ELR (cell line): ENCODE results near the gene KCNIP4.
"Not testable (repeated sequence)": the region's sequence is repeated elsewhere in the genome, so short reads cannot be mapped to it uniquely, and the experiment has no call there.

Experiments
- DNase-seq: peaks from one replicate; pipeline ENCODE4 v3.0.0-alpha.2; 2015; ENCODE audit warnings: low read depth

KCNIP4 gene

DNA sequence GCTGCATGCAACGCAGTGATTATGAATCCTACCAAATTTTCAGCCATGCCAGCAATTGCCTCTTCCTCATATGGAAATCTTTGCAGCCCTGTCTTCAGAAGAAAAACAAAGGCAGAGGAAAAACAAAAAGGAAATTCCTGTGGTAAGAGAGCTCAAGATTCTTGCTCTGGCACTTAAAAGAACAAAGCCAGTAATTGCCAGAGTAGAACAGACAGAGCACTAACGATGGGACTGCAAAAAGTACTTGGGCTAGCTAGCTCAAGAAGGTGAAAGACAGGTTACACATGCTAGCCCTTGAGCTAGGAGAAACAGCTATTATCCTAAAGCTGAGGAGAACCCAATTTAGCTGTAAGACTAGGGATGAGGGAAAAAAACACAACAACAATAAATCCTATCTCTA, 582.3 kb downstream of the KCNIP4 start:
- no peak for DNase-seq

DNA sequence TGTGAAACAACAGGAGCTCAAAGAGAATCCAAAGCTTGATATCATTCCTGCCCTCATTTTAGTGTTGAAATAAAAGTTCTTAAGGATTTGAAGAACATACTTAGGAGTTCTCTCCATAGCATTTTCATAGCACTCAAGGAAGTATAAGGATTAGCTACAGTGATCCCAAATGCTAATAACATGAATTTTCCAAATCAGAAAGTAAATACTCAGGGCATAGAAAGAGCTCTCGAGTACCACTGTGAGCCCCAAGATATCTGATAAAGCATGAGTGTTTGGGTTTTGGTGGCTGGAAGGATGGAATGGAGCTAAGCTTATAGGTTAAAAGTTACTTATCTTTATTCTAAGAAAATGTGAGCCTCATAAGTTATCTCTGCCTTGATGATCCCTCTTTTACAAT, 584.9 kb downstream of the KCNIP4 start:
- no peak for DNase-seq

GRCh38 chr4:21352354-21352753, 596.2 kb downstream of the KCNIP4 start:
- DNase-seq, result not testable (repeated sequence)

GRCh38 chr4:21347142-21347541, 601.4 kb downstream of the KCNIP4 start:
- no peak for DNase-seq

DNA sequence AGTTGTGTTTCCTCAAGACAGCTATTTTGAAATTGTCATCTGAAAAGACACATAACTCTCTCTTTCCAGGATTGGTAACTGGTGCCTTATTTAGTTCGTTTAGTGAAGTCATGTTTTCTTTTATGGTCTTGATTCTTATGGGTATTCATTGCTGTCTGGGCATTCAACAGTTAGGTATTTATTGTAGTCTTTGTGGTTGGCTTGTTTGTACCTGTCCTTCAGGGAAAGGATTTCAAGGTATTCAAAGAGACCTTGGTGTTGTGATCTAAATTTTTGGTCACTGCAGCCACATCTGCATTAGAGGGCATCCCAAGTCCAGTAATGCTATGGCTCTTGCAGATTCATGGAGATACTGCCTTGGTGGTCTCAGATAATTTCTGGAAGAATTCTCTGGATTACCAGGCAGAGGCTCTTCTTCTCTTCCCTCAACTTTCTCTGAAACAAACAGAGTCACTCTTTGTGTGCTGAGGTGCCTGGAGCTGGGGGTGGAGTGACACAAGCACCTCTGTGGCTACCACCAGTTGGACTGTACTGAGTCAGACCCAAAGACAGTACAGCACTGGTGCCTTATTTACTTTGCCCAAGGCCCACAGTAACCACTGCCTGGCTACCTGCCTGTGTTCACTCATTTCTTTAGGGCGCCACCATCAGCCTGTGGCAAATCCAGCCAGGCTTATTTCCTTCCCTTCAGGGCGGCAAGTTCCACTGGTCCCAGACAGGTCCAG, 620.4 kb downstream of the KCNIP4 start:
- no peak for DNase-seq

DNA sequence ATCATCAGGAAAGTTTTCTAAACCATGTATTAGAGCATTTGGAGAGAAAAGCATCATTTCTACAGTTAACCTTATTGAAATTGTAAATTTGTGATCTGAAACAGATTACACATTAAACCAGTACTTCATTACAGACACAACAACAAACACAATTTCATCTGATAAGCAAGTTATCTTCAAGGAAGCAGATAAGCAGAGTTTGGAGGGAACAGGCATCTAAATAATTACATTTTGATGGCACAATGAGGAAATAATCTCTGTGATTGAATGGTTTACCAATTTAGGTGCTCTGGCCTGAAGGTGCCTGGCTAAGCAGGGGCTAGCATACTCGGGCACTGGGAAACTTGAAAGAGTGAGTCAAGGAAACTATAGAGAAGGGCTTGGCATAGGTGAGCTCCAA, 628.5 kb downstream of the KCNIP4 start:
- DNase-seq, result no peak

- no peak for DNase-seq
Observed at GRCh38 chr4:21307709-21308108, 640.9 kb downstream of the KCNIP4 start.

GRCh38 chr4:21304540-21304887, 644.1 kb downstream of the KCNIP4 start:
- DNase-seq, result no peak

GRCh38 chr4:21290562-21290961, 658.0 kb downstream of the KCNIP4 start:
- DNase-seq, result no peak

DNA sequence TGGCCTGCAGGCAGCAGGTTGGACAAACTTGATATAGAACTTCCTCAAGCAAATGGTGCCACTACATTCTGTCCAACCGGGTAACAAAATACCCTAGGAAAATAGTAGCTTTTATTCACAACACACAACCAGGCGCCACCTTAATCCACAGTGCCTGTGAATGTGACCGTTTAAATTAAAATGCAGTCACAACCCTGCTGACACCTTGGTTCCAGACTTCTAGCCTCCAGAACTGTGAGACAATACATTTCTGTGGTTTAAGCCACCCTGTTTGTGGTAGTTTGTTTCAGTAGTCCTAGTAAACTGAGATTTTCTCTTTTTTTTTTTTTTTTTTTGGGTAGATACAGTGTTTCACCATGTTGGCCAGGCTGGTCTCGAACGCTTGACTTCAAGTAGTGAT, 672.5 kb downstream of the KCNIP4 start:
- DNase-seq, result no peak

GRCh38 chr4:21271439-21272052, 677.0 kb downstream of the KCNIP4 start:
- no peak for DNase-seq

DNA sequence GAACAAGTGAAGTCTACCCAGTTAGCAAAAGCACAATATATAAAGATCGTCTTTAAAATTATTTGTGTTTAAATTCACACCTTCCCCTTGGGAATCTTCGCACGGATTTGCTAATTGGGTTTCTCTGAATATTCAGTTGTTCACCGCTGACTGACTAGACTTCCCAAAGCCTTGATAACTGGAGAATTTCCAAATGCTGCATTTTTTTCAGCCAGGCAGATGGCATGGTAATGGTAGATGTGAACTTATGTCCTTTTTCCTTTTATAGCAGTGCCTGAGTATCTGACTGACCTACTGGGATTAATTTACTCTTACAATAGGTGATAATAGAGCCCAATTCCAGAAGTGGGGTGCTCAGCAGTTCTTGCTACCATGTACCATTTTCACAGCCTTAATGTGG, 700.2 kb downstream of the KCNIP4 start:
- DNase-seq, result no peak

GRCh38 chr4:21242163-21242562, 706.4 kb downstream of the KCNIP4 start:
- DNase-seq, result no peak

DNA sequence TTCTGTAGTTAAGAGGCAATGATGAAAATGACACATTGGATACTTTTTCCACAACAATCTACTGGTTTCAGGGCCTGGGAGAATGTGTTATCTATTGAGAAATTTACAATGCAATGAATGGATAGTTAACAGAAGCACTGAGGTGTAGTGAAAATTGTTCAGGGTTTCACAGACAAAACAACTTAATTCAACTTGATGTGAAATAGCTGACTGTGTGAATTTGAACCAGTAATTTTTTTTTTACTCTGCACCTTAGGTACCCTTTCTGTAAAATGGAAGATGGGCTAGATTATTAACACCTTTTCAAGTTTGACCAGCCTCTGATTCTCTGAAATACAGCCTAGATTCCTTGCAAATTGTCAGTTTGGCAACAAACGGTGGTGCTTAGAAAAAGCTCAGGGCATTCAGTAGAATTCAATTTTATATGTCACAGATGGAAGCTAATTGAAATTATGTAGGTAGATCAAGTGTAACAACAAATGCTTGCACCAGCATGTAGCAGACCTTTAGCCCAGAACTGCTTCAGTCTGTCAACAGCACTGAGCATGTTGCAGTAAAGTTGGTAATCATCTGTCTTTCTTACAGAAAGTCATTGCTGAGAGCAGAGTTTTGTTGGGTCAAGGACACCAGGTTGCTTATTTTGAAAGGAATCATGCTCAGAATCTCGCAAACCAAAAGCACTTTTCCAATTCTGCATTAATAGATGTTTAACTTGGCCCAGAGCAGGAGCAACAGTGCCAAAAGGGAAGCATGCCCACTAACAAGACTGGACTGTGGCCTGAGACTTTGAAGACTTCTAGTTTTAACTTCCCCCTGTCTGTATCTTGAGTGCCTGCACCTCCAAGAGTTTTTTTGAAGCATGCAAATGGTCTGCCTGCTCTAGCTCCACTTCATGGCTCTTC, 721.7 kb downstream of the KCNIP4 start:
- no peak for DNase-seq

GRCh38 chr4:21211846-21212245, 736.7 kb downstream of the KCNIP4 start:
- no peak for DNase-seq

DNA sequence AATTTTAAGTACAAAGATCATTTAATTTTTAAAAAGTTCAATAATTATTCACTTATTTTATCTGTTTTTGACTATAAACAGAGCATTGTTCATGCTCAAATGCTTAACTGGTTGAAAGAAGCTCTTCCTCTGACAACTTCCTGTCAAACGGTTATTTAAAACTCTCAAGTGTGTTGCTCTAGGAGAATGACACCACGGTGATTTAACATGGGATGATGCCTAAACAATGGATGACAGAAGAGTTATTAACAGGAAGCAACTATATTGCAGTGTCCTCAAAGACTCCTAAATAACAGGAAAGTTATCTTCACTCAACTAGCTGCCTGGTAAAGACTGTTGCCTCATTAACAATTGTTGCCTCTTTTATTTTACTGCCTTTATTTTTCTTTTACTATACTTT, 738.7 kb downstream of the KCNIP4 start:
- DNase-seq, result no peak

DNA sequence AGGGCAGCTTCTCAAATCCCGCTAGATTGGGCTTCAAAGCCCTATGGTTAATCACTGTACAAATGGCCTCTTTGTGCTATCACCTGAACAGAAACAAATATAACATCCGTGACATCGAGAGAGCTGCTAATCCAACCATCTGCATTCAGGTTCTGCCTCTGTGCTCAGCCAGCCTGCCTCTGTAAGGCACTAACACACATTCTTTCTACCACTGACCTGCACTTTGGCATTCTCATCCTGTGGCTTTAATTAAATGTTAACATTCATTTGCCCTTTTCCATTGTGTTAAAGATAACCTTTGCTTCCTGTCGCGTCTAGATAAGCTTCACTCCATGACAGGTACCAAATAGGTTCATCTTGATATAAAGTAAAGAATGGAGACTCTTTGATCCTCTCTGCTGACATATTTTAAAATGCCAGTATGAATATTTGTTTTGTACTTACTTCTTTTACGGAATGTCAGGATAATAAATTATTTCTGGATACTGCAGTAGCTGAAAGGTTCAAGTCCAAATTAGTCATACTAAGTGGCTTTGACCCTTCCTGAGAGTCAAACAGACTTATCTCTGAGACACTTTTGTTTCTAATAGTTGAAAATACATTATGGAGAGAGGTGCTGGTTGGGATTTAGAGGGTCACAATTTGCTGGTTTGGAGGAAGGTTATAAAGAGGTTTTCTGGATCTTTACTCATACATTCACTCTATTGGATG, 742.6 kb downstream of the KCNIP4 start:
- DNase-seq, result no peak

DNA sequence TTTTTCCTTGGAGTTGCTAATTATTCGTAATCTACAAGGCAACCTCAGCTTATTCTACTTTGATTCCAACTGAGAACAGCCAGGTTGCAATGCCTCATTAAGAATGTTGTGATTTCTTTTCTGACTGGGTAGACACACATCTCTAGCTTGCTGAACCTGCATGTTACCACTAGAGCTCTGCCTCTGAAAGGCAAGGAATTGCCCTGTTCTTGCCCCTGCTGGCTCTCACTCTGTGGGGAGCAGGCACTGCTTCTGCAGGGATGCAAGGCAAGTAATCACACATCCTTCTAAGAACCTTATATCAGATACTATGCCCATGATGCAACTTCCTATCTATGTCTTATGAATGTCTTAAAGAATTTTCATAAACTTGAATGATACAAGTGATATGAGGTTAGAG, 745.2 kb downstream of the KCNIP4 start:
- DNase-seq, result no peak

DNA sequence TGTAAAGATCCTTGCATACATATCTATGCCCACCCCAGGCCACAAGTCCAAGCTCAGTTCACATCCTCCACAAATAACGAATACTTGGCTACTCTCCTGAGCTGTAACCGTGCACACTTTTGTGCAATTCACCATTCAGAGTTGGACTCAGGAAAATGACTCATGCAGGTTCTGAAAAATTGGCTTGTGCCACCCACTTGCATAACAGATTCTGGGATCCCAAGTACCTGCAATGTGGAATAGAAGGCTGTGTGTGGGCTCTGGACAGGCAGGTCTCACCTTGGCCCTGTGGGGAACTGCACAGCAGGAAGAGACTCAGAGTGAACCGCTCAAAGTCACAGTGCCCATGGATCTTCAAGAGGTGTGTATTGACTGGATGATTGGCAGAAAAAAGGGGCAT, 745.6 kb downstream of the KCNIP4 start:
- DNase-seq, result no peak

DNA sequence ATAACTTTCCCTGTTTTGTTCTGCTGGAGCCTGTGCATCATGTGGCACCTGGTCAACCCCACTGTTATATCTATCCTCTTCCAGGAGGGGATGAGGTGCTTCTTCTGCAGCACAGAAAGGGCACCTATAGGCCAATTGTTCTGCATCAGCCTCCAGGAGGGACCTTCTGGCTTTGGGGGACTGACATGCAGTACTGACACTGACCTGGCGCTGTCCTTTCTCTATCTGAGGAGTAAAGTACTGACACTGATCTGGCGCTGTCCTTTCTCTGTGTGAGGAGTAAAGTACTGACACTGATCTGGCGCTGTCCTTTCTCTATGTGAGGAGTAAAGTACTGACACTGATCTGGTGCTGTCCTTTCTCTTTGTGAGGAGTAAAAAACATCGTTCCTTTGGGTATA, 749.9 kb downstream of the KCNIP4 start:
- DNase-seq, result no peak

DNA sequence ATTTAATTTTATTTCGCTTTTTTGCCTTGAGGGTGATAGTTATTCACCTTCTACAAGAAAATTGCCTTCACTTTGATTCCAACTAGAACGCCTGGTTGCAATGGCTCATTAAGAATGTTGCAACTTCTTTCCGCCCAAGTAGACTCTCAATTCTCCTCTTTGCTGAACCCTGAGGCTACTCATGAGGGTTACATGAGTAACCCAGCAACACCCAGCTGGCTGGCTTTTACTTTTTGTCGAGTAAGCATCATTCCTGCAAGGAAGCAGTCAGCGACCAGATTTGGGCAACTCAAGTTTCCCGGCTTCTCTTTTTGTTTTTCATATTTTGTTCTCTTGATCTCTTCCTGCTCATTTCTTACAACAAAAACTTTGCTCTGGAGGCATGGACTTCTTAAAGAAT, 752.9 kb downstream of the KCNIP4 start:
- DNase-seq, result no peak

GRCh38 chr4:21192367-21192766, 756.2 kb downstream of the KCNIP4 start:
- no peak for DNase-seq

DNA sequence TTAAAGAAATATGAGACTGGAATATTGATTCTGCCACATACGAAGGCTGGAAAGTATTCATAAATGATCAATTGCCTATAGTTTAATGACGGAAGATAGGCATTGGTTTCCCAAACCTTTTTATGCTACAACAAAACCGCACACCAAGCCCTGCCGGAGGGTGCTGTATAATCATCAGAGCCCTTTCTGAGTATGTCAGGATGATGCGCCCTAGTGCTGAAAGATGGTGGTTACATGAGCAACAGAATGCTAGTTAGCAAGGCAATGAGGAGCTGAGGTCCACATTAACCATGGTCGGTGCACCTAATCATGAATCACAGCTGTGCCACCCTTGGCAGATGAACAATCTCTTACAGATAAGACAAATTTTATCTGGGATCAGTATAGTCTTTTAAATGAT, 757.3 kb downstream of the KCNIP4 start:
- no peak for DNase-seq
